ENCODE data around the gene ZDHHC22.

The ZDHHC22 gene

DNA sequence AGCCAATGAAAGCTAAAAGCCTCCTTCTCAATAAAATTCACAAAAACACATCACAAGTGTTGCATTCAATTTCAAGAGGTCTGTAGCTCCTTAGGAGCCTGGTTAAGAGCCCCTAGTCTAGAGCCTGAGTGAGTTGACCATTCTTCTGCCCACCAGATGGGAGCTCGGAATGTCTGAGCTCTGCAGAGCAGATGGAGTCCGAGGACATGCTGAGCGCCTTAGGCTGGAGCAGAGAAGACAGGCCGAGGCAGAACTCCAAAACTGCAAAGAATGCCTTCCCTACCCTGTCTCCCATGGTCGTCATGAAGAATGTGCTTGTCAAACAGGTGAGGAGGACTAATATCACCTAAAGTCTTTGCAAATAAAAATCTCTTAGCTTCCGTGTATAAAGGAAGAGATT is 31.9 kb downstream of the ZDHHC22 start:
- no peak for ATAC-seq
- TF ChIP-seq, protein P1, sequence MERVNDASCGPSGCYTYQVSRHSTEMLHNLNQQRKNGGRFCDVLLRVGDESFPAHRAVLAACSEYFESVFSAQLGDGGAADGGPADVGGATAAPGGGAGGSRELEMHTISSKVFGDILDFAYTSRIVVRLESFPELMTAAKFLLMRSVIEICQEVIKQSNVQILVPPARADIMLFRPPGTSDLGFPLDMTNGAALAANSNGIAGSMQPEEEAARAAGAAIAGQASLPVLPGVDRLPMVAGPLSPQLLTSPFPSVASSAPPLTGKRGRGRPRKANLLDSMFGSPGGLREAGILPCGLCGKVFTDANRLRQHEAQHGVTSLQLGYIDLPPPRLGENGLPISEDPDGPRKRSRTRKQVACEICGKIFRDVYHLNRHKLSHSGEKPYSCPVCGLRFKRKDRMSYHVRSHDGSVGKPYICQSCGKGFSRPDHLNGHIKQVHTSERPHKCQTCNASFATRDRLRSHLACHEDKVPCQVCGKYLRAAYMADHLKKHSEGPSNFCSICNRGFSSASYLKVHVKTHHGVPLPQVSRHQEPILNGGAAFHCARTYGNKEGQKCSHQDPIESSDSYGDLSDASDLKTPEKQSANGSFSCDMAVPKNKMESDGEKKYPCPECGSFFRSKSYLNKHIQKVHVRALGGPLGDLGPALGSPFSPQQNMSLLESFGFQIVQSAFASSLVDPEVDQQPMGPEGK (CRISPR knock-in tag; IDR thresholded peaks at IDR 0.05; ENCODE audit: borderline replicate concordance): no peak
- TF ChIP-seq CSDC2 (CRISPR knock-in tag; IDR thresholded peaks at IDR 0.05): no peak
- TF ChIP-seq ZNF70 (CRISPR knock-in tag; IDR thresholded peaks at IDR 0.05): no peak
- TF ChIP-seq, protein P2, sequence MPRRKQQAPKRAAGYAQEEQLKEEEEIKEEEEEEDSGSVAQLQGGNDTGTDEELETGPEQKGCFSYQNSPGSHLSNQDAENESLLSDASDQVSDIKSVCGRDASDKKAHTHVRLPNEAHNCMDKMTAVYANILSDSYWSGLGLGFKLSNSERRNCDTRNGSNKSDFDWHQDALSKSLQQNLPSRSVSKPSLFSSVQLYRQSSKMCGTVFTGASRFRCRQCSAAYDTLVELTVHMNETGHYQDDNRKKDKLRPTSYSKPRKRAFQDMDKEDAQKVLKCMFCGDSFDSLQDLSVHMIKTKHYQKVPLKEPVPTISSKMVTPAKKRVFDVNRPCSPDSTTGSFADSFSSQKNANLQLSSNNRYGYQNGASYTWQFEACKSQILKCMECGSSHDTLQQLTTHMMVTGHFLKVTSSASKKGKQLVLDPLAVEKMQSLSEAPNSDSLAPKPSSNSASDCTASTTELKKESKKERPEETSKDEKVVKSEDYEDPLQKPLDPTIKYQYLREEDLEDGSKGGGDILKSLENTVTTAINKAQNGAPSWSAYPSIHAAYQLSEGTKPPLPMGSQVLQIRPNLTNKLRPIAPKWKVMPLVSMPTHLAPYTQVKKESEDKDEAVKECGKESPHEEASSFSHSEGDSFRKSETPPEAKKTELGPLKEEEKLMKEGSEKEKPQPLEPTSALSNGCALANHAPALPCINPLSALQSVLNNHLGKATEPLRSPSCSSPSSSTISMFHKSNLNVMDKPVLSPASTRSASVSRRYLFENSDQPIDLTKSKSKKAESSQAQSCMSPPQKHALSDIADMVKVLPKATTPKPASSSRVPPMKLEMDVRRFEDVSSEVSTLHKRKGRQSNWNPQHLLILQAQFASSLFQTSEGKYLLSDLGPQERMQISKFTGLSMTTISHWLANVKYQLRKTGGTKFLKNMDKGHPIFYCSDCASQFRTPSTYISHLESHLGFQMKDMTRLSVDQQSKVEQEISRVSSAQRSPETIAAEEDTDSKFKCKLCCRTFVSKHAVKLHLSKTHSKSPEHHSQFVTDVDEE (CRISPR knock-in tag; IDR thresholded peaks at IDR 0.05): no peak
- TF ChIP-seq ISL1 (CRISPR knock-in tag; IDR thresholded peaks at IDR 0.05): no peak

DNA sequence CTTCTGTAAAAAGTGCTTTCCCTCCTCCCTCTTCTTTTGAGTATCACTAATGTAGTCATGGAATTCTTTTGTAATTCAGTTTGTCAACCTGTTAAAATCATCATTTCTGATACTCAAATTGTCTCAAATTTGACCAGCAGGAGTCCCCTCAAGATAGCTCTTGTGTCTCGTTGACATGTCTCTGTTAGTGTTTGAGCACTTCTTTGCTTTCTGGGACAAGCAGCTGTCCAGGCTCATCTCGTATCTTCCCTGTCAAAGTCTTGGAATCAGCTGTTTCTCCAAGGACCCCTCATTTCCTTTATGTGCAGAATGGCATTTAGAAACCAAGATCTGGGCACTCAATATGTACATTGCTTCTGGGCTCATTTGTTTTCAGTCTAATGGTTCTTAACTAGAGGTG is 32.8 kb downstream of the ZDHHC22 start:
- TF ChIP-seq ZC3H10 (CRISPR knock-in tag; IDR thresholded peaks at IDR 0.05) (no peak), BACH2 (CRISPR knock-in tag; IDR thresholded peaks at IDR 0.05; ENCODE audit: borderline replicate concordance) (no peak), ZFP3 (CRISPR knock-in tag; IDR thresholded peaks at IDR 0.05) (no peak), SNAI2 (CRISPR knock-in tag; IDR thresholded peaks at IDR 0.05) (no peak), CSDC2 (CRISPR knock-in tag; IDR thresholded peaks at IDR 0.05) (no peak), RARB (CRISPR knock-in tag; IDR thresholded peaks at IDR 0.05) (no peak), ZFP30 (CRISPR knock-in tag; IDR thresholded peaks at IDR 0.05) (no peak), ARNTL (CRISPR knock-in tag; IDR thresholded peaks at IDR 0.05; ENCODE audit: borderline replicate concordance, low read depth) (no peak), ZNF70 (CRISPR knock-in tag; IDR thresholded peaks at IDR 0.05) (no peak), PPARA (CRISPR knock-in tag; IDR thresholded peaks at IDR 0.05; ENCODE audit: borderline replicate concordance) (no peak), ISL1 (CRISPR knock-in tag; IDR thresholded peaks at IDR 0.05) (no peak)
- TF ChIP-seq, protein P3, sequence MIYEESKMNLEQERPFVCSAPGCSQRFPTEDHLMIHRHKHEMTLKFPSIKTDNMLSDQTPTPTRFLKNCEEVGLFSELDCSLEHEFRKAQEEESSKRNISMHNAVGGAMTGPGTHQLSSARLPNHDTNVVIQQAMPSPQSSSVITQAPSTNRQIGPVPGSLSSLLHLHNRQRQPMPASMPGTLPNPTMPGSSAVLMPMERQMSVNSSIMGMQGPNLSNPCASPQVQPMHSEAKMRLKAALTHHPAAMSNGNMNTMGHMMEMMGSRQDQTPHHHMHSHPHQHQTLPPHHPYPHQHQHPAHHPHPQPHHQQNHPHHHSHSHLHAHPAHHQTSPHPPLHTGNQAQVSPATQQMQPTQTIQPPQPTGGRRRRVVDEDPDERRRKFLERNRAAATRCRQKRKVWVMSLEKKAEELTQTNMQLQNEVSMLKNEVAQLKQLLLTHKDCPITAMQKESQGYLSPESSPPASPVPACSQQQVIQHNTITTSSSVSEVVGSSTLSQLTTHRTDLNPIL (CRISPR knock-in tag; IDR thresholded peaks at IDR 0.05; ENCODE audit: low read depth): no peak
- TF ChIP-seq, protein P4, sequence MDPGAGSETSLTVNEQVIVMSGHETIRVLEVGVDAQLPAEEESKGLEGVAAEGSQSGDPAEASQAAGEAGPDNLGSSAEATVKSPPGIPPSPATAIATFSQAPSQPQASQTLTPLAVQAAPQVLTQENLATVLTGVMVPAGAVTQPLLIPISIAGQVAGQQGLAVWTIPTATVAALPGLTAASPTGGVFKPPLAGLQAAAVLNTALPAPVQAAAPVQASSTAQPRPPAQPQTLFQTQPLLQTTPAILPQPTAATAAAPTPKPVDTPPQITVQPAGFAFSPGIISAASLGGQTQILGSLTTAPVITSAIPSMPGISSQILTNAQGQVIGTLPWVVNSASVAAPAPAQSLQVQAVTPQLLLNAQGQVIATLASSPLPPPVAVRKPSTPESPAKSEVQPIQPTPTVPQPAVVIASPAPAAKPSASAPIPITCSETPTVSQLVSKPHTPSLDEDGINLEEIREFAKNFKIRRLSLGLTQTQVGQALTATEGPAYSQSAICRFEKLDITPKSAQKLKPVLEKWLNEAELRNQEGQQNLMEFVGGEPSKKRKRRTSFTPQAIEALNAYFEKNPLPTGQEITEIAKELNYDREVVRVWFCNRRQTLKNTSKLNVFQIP (CRISPR knock-in tag; IDR thresholded peaks at IDR 0.05; ENCODE audit: borderline replicate concordance, low read depth): no peak
- TF ChIP-seq, protein P2 (CRISPR knock-in tag; IDR thresholded peaks at IDR 0.05): no peak
- TF ChIP-seq, protein P5, sequence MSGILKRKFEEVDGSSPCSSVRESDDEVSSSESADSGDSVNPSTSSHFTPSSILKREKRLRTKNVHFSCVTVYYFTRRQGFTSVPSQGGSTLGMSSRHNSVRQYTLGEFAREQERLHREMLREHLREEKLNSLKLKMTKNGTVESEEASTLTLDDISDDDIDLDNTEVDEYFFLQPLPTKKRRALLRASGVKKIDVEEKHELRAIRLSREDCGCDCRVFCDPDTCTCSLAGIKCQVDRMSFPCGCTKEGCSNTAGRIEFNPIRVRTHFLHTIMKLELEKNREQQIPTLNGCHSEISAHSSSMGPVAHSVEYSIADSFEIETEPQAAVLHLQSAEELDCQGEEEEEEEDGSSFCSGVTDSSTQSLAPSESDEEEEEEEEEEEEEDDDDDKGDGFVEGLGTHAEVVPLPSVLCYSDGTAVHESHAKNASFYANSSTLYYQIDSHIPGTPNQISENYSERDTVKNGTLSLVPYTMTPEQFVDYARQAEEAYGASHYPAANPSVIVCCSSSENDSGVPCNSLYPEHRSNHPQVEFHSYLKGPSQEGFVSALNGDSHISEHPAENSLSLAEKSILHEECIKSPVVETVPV (CRISPR knock-in tag; IDR thresholded peaks at IDR 0.05): no peak
- TF ChIP-seq, protein P1 (CRISPR knock-in tag; IDR thresholded peaks at IDR 0.05; ENCODE audit: borderline replicate concordance): no peak
- ATAC-seq: no peak
